Measurements from ENCODE around the gene HLCS. TPM values are rescaled to one million over a fixed set of nuclear protein-coding genes. Genes with fewer than 3 reads are reported as not detected.

The HLCS gene
- total RNA-seq, 1 donor from 2014 or later = 10.3 TPM

DNA sequence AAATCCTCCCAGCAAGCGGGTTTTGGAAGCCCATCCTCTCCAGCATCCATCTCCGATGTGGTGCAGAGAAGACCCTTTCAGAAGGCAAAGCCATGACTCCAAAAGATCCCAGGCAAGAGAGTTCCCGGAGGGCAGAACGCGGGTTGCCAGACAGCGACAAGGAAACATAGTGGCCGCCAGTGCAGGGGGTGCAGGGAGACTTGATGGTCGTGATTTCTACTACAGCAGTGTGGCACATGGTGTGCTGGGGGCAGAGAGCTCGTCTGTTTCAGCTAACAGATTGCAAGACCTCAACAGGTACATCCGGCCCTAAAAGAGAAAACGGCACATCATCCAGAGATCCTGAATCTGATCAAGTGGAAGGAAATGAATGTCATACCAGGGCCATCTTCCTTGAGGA lies 74.3 kb downstream of the HLCS start:
- Histone ChIP-seq H3K4me3 (no peak overlapping the region), H3K9me3 (no peaks in the 10 kb centered on the region), H3K27me3 (no peaks in the 10 kb centered on the region), H3K4me1 (peaks cover 12% of the 10 kb centered on the region), H3K27ac (no peak overlapping the region), H3K36me3 (no peaks in the 10 kb centered on the region)
- no peak for DNase-seq (ENCODE audit: extremely low spot score in 2 of 2)
- TF ChIP-seq POLR2A (IDR thresholded peaks at IDR 0.05) = no peak
- no peak for TF ChIP-seq POLR2AphosphoS5 (IDR thresholded peaks at IDR 0.05; ENCODE audit: insufficient read depth in 1 of 2, low read depth in 1 of 2)
- TF ChIP-seq CTCF (IDR thresholded peaks at IDR 0.05) = no peak
- intact Hi-C loops (cut with DNase I) = no loop called here

DNA sequence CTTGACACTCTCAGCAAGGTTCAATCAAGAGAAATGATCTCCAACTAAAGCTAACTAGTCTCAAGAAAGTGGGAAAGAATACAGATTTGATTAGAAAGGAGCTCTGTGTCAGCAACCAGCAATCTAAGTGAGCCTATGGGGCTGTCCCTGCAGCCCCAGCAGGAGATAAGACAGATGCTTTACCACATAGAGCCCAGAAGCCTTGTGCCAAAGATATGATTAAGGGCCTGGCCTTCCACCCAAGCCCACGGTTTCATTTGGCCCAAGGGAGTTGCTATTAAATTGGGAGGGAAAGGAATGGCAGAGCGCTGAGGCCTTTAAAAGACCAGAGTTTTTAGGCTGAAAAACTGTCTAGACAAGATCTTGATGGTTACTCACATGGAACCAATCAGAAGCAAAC lies 74.8 kb downstream of the HLCS start:
- no peaks in the 10 kb centered on the region for H3K27me3 ChIP-seq
- H3K27ac ChIP-seq = no peak overlapping the region
- no peaks in the 10 kb centered on the region for H3K36me3 ChIP-seq
- peaks cover 12% of the 10 kb centered on the region for H3K4me1 ChIP-seq
- TF ChIP-seq POLR2AphosphoS5 (IDR thresholded peaks at IDR 0.05; ENCODE audit: insufficient read depth in 1 of 2, low read depth in 1 of 2) = no peak
- no peak for TF ChIP-seq CTCF (IDR thresholded peaks at IDR 0.05)
- no peak for TF ChIP-seq POLR2A (IDR thresholded peaks at IDR 0.05)
- H3K9me3 ChIP-seq = no peaks in the 10 kb centered on the region
- no peak overlapping the region for H3K4me3 ChIP-seq
- DNase-seq (ENCODE audit: extremely low spot score in 2 of 2) = peak in 1 of 2 donors; percentile 49
- intact Hi-C loops (cut with DNase I) = no loop called here

DNA sequence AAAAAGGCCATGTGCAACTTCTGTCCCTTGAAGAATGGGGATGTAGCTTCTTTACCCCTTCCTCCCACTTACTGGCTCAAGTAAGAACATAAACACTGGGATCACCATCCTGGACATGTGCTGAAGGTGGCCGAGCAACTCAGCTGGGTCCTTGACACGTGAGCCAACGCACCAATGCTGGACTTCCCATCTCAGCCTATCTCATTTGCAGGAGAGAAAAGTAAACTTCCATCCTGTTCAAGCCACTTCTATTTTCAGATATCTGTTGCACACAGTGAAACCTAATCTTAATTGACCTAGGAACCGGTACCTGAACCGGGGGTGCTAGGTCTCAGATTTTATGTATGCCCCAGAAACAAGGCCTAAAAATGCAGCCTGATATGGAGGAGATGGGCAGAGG lies 75.3 kb downstream of the HLCS start:
- no peaks in the 10 kb centered on the region for H3K9me3 ChIP-seq
- no peaks in the 10 kb centered on the region for H3K27me3 ChIP-seq
- DNase-seq (ENCODE audit: extremely low spot score in 2 of 2) = peak in 1 of 2 donors; percentile 61
- intact Hi-C loops (cut with DNase I) = no loop called here
- H3K4me3 ChIP-seq = no peak overlapping the region
- TF ChIP-seq POLR2A (IDR thresholded peaks at IDR 0.05) (no peak), CTCF (IDR thresholded peaks at IDR 0.05) (no peak), POLR2AphosphoS5 (IDR thresholded peaks at IDR 0.05; ENCODE audit: insufficient read depth in 1 of 2, low read depth in 1 of 2) (no peak)
- H3K36me3 ChIP-seq = no peaks in the 10 kb centered on the region
- H3K27ac ChIP-seq = no peak overlapping the region
- peaks cover 12% of the 10 kb centered on the region for H3K4me1 ChIP-seq

GRCh38 chr21:36890086-36890485 lies 76.4 kb downstream of the HLCS start:
- DNase-seq (ENCODE audit: extremely low spot score in 2 of 2) = peak in 1 of 2 donors; percentile 49
- Histone ChIP-seq H3K36me3 (no peaks in the 10 kb centered on the region), H3K27ac (no peak overlapping the region)

More at GRCh38 chr21:36890086-36890485, 76.4 kb downstream of the HLCS start:
- intact Hi-C loops (cut with DNase I) = no loop called here
- TF ChIP-seq POLR2A (IDR thresholded peaks at IDR 0.05) = no peak
- TF ChIP-seq POLR2AphosphoS5 (IDR thresholded peaks at IDR 0.05; ENCODE audit: insufficient read depth in 1 of 2, low read depth in 1 of 2) = no peak
- TF ChIP-seq CTCF (IDR thresholded peaks at IDR 0.05) = no peak
- H3K4me3 ChIP-seq = no peak overlapping the region
- H3K27me3 ChIP-seq = no peaks in the 10 kb centered on the region
- H3K9me3 ChIP-seq = no peaks in the 10 kb centered on the region
- H3K4me1 ChIP-seq = peaks cover 12% of the 10 kb centered on the region
